MM.1S (cell line): ENCODE measurements around the gene ACOX3.

ENCODE experiments used
- CTCF ChIP-seq: fragments of 300-600 bp; sonication (generic); IDR thresholded peaks from 2 replicates; pipeline ENCODE4 v1.5.1; 2016; ENCODE audit warnings: antibody characterized with exemption, low read length, mixed read lengths
- EZH2 ChIP-seq: fragments of 300-600 bp; sonication (generic); optimal IDR thresholded peaks from 2 replicates; pipeline ENCODE3; 2017; ENCODE audit warnings: low read depth, mild to moderate bottlenecking, antibody characterized with exemption, low read length, mixed read lengths
- EZH2phosphoT487 ChIP-seq: fragments of 300-600 bp; sonication (generic); IDR thresholded peaks from 2 replicates; pipeline ENCODE4 v1.6.1; 2018; ENCODE audit warnings: antibody characterized with exemption, low read length

DNA sequence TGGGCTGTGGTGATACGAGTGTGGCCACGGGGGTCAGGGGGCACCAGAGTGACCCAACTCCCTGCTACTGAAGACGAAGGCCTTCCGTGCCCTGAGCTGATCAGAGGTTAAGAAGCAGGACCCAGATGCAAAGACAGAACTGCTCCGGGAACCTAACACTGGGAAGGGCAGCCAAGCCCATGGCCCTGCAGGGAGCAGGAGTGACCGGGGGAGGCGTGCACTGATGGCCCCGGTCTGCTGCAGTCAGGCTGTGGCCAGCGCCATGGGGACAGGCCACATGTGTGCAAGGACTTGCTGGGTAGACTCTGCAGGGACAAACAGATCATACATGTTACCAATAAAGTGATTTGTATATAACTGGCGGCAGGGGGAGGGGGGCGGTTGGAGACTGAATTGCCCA lies 74.6 kb downstream of the ACOX3 start:
- no peak for TF ChIP-seq CTCF
- TF ChIP-seq EZH2, result no peak
- no peak for TF ChIP-seq EZH2phosphoT487
